Measurements from ENCODE around the gene CCL5. TPM values are rescaled to one million over a fixed set of nuclear protein-coding genes. Genes with fewer than 3 reads are reported as not detected.

Gene CCL5
- total and polyA plus RNA-seq, 10 of the 15 experiments (the other 5 are each of a cell fraction or from before 2014, with no cell fraction given): 45.7 to 186 (median 90.8) TPM

GRCh38 chr17:35895636-35896587 is 15.8 kb upstream of the CCL5 start (continued):
- TF ChIP-seq ZNF687 (IDR thresholded peaks at IDR 0.05) (peak; percentile 85), MEF2B (IDR thresholded peaks at IDR 0.05; ENCODE audit: partially characterized antibody, poor library complexity, severe bottlenecking) (peak; percentile 38), FOXK2 (IDR thresholded peaks at IDR 0.05) (no peak), MXI1 (IDR thresholded peaks at IDR 0.05; ENCODE audit: low read depth, low read length) (no peak), CREB1 (IDR thresholded peaks at IDR 0.05; ENCODE audit: low read depth) (0 out of 2 replicates have a peak, but pooled peaks have one; percentile 25), PRDM15 (CRISPR knock-in tag; IDR thresholded peaks at IDR 0.05) (no peak), CEBPB (IDR thresholded peaks at IDR 0.05; ENCODE audit: borderline replicate concordance in 1 of 2, low read depth in 2 of 2, low read length in 2 of 2) (no peak), RELB (IDR thresholded peaks at IDR 0.05; ENCODE audit: low read depth) (peak; percentile 71; the same call in 1 of the 2 replicates), WRNIP1 (IDR thresholded peaks at IDR 0.05; ENCODE audit: borderline replicate concordance, low read depth, low read length) (no peak), SUZ12 (IDR thresholded peaks at IDR 0.05; ENCODE audit: unreplicated experiment) (no peak), CBFB (IDR thresholded peaks at IDR 0.05; ENCODE audit: low read depth) (peak; percentile 62; the same call in 1 of the 2 replicates), SPI1 (IDR thresholded peaks at IDR 0.05; ENCODE audit: borderline replicate concordance, insufficient read depth, low read depth, low read length) (peak; percentile 71; the same call in 1 of the 2 replicates), TCF3 (IDR thresholded peaks at IDR 0.05; ENCODE audit: borderline replicate concordance, insufficient read depth, low read depth, low read length) (no peak), HCFC1 (IDR thresholded peaks at IDR 0.05; ENCODE audit: low read length) (no peak), MTA3 (IDR thresholded peaks at IDR 0.05; ENCODE audit: borderline replicate concordance, low read length) (peak; percentile 81; the same call in 1 of the 2 replicates), PAX8 (IDR thresholded peaks at IDR 0.05) (no peak), SMARCA5 (IDR thresholded peaks at IDR 0.05) (no peak)

Data from GM12878 (cell line).